ENCODE measurements around the gene CFAP74. TPM values are rescaled to one million over a fixed set of nuclear protein-coding genes. Genes with fewer than 3 reads are reported as not detected.

Gene CFAP74
- total RNA-seq, 3 donors from 2014 or later (not counting 1 experiment from before 2014, with no cell fraction given) = not detected

DNA sequence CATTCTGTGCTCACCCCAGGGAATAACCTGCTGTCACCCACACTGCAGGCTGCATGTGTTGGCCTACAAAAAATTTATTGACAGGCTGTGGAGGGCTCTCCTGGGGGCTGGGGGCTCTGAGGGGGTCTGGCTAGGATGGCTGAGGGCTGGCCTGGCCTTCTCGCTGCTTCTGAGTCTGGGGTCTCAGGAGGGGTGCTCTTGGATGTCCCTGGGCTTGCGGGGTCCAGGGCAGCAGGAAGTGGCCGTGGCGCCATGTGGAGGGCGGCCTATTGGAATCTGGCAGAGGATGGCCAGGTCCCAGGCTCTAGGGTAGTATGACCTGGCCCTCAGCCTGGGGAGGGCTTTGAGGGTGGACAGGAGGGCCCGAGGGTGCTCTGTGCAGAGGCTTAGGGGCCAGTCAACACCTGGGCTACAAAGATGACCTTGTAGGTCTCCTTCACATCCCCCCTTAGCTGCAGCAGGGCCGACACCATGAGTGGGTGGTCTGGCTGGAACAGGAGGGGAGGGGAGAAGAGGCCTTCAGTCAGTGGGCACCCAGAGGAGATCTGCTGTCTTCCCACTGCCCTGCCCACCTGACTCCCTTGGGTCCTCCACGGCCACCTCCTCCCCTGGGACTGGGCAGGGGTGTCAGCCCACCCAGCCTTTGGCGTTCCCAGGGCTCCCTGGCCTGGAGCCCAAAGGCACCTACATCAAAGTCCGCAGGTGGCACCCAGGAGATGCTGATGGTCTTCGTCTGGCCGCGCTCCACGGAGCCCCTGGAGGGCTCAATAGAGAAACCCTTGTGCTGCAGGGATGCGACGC is 81.5 kb downstream of the CFAP74 start:
- Mint-ChIP-seq H3K4me3 (no peak overlapping the region), H3K4me1 (peaks cover 0 to 7% of the 10 kb centered on the region in 2 donors), H3K27me3 (ENCODE audit: low read depth in 2 of 2) (no peaks in the 10 kb centered on the region), H3K9me3 (no peaks in the 10 kb centered on the region), H3K36me3 (no peaks in the 10 kb centered on the region), H3K27ac (no peak overlapping the region)
- DNase-seq (no peak), ATAC-seq (no peak)
- WGBS (ENCODE audit: insufficient coverage) = 96% methylated on average over 16 of the region's 16 CpGs
- TF ChIP-seq, protein P1, sequence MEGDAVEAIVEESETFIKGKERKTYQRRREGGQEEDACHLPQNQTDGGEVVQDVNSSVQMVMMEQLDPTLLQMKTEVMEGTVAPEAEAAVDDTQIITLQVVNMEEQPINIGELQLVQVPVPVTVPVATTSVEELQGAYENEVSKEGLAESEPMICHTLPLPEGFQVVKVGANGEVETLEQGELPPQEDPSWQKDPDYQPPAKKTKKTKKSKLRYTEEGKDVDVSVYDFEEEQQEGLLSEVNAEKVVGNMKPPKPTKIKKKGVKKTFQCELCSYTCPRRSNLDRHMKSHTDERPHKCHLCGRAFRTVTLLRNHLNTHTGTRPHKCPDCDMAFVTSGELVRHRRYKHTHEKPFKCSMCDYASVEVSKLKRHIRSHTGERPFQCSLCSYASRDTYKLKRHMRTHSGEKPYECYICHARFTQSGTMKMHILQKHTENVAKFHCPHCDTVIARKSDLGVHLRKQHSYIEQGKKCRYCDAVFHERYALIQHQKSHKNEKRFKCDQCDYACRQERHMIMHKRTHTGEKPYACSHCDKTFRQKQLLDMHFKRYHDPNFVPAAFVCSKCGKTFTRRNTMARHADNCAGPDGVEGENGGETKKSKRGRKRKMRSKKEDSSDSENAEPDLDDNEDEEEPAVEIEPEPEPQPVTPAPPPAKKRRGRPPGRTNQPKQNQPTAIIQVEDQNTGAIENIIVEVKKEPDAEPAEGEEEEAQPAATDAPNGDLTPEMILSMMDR (IDR thresholded peaks at IDR 0.05) = no peak
- peaks cover 22% of the 10 kb centered on the region for H3K4me1 ChIP-seq (ENCODE audit: control insufficient read depth, insufficient read depth, low read length)
- no peaks in the 10 kb centered on the region for H3K9me3 ChIP-seq (ENCODE audit: control insufficient read depth, insufficient read depth, low read length)
- no peak overlapping the region for H3K27ac ChIP-seq (ENCODE audit: low read length)
- intact Hi-C loops (cut with micrococcal nuclease) = no loop called here
- H3K27me3 ChIP-seq (ENCODE audit: control insufficient read depth, insufficient read depth, low read length) = no peaks in the 10 kb centered on the region
- H3K4me3 ChIP-seq (ENCODE audit: low read length) = no peak overlapping the region
- H3K36me3 ChIP-seq (ENCODE audit: control insufficient read depth, insufficient read depth, low read length) = no peaks in the 10 kb centered on the region

DNA sequence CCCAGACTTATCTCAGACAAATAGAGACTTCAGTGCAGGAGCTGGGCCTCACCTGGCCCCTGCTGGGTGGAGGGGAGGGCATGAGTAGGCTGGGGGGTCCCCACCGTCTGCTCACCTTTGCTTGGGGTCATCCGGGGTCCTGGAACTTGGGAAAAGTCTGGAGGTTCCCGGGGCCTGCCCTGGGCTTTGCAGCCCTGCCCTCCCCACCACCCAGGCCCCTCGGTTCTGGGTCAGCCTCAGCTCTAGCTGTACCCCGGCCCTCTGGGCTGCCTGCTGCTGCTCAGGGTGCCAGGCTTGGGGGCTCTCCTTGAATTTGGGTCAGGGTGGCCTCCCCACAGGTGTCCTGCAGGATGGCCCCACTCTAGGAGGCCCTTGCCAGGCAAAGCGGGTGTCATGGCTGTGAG is 82.1 kb downstream of the CFAP74 start:
- Histone ChIP-seq H3K36me3 (ENCODE audit: control insufficient read depth, insufficient read depth, low read length) (no peaks in the 10 kb centered on the region), H3K27me3 (ENCODE audit: control insufficient read depth, insufficient read depth, low read length) (no peaks in the 10 kb centered on the region), H3K9me3 (ENCODE audit: control insufficient read depth, insufficient read depth, low read length) (no peaks in the 10 kb centered on the region), H3K27ac (ENCODE audit: low read length) (no peak overlapping the region), H3K4me1 (ENCODE audit: control insufficient read depth, insufficient read depth, low read length) (peaks cover 22% of the 10 kb centered on the region), H3K4me3 (ENCODE audit: low read length) (no peak overlapping the region)
- no peaks in the 10 kb centered on the region for H3K27me3 Mint-ChIP-seq (ENCODE audit: low read depth in 2 of 2)
- H3K4me3 Mint-ChIP-seq = no peak overlapping the region
- TF ChIP-seq, protein P1 (IDR thresholded peaks at IDR 0.05) = no peak
- no peaks in the 10 kb centered on the region for H3K9me3 Mint-ChIP-seq
- intact Hi-C loops (cut with micrococcal nuclease) = no loop called here
- no peaks in the 10 kb centered on the region for H3K36me3 Mint-ChIP-seq
- H3K4me1 Mint-ChIP-seq = peaks cover 0 to 7% of the 10 kb centered on the region in 2 donors
- DNase-seq (no peak), ATAC-seq (no peak)
- WGBS (ENCODE audit: insufficient coverage) = 92% methylated on average over 6 of the region's 6 CpGs
- H3K27ac Mint-ChIP-seq = no peak overlapping the region

DNA sequence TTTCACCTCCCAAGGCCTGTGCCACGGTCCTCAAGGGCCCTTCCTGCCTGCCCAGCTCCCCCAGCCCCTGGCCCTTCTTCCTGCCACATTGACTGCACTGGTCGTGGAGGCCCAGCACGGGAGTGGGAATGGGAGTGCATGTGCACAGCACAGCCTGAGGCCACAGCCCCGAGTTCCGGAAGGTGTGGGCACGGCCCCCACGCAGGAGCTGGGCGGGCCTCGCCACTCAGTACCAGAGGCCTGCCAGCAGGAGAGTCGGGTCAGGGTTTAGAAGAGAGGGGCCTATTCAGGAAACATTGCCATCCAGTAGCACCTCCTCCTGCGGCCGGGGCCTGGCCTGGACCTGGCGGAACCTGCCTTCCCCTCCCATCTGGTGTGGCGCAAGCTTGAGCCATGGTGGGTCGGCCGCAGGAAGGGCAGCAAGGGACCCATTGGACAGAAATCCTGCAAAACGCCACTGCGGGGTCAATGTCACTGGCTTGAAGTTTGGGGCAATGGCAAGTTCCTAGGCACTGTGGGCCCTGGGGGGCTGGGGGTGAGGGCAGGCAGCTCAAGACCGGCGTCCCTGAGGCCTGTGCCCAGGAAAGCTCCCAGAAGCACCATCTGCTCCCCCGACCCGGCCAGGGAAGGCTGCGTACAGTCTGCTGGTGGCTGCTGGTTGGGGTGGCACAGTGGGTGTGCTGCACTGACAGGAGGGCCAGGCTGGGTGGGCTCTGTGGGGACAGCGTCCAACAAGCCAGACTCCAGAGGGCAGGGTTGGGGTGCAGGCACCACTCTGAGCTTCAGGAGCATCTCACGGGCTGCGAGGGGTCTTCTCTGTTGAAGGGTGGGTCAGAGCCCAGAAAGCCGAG is 82.8 kb downstream of the CFAP74 start:
- Mint-ChIP-seq H3K4me1 (peaks cover 0 to 7% of the 10 kb centered on the region in 2 donors), H3K27ac (peak overlapping the region in 1 of 2 donors; percentile 44), H3K27me3 (ENCODE audit: low read depth in 2 of 2) (no peaks in the 10 kb centered on the region), H3K9me3 (no peaks in the 10 kb centered on the region), H3K36me3 (no peaks in the 10 kb centered on the region), H3K4me3 (peak overlapping the region; percentile 13)
- H3K27me3 ChIP-seq (ENCODE audit: control insufficient read depth, insufficient read depth, low read length) = no peaks in the 10 kb centered on the region
- H3K36me3 ChIP-seq (ENCODE audit: control insufficient read depth, insufficient read depth, low read length) = no peaks in the 10 kb centered on the region
- WGBS (ENCODE audit: insufficient coverage) = 89% methylated on average over 27 of the region's 27 CpGs
- DNase-seq (no peak), ATAC-seq (no peak)
- H3K27ac ChIP-seq (ENCODE audit: low read length) = no peak overlapping the region
- H3K4me1 ChIP-seq (ENCODE audit: control insufficient read depth, insufficient read depth, low read length) = peaks cover 22% of the 10 kb centered on the region
- H3K9me3 ChIP-seq (ENCODE audit: control insufficient read depth, insufficient read depth, low read length) = no peaks in the 10 kb centered on the region
- intact Hi-C loops (cut with micrococcal nuclease) = no loop called here
- no peak overlapping the region for H3K4me3 ChIP-seq (ENCODE audit: low read length)
- TF ChIP-seq, protein P1 (IDR thresholded peaks at IDR 0.05) = no peak
